SKM-1 (cell line): ENCODE data around the gene KDSR.

ENCODE experiments used
- DNase-seq: peaks from one replicate; lab custom pipeline; 2025; ENCODE audit not compliant: unreplicated experiment; lab: John Stamatoyannopoulos, UW

Gene KDSR

DNA sequence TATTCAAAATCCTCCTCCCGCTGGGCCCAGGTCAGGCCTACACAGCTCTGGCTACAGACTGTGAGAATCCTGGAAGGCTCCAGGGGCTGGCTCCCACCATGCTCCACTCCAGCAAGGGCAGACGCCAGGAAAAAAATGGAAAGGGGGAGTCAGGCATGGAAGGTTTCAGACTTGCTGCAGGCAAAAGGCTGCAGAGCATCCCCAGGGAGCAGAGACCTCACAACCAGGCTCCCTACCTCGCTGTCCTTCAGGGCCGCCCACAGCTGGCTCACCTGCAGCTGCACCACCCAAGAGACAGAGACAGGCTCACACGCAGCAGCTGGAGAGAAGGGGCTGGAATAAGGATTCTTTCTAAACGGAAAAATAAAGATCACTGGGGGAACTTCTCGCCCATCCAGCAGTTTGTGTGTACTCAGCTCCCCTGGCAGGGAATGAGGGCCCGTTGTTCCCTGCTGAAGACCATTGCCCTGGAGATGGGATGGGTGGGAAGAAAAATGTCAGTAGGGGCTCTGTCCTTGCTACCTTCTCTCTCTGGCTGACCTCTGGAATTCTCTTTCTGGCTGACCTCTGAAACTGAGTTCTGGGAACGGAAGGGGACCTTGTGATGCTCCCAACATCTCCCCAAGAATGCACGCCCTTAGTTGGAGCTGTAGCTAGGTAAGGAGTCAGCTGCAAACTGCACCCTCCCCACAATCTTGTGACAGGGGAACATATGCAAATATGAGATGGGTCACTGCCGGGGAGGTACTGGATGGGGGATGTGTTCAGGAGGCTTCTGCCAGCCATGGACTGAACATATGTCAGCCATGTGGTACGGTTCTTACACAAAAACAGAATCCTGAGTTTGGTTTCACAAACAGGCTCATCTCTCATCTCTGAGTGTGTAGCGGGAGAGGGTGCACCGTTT is 81.9 kb downstream of the KDSR start:
- DNase-seq, result no peak

DNA sequence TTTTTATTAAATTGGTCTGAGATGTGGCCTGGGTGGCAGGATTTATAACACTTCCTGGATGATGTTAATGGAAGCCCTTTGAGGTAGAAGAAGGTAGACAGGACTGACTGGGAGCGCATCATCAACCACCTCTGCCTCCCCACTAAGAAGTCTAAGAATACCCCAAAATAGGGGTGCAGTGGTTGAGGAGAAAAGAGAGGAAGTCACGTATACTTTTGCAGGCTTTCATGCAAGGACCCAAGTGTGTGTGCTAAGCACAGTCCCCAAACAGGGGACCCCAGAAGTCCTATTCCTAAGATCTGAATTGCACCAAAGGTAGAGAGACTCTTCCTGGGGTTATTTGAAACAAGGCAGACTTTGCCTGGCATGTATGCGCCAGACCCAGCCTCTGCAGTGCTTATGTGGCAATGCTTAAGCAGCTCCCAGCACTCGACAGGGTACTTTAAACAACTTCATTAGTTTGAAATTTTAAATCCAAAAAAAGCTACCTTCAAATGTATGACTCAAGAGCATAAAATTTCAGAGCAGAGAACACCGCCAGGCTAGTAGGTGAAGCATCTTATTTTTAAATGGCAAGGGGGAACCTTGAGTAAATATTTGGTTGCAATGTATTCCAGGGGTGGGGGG is 82.7 kb downstream of the KDSR start:
- no peak for DNase-seq

DNA sequence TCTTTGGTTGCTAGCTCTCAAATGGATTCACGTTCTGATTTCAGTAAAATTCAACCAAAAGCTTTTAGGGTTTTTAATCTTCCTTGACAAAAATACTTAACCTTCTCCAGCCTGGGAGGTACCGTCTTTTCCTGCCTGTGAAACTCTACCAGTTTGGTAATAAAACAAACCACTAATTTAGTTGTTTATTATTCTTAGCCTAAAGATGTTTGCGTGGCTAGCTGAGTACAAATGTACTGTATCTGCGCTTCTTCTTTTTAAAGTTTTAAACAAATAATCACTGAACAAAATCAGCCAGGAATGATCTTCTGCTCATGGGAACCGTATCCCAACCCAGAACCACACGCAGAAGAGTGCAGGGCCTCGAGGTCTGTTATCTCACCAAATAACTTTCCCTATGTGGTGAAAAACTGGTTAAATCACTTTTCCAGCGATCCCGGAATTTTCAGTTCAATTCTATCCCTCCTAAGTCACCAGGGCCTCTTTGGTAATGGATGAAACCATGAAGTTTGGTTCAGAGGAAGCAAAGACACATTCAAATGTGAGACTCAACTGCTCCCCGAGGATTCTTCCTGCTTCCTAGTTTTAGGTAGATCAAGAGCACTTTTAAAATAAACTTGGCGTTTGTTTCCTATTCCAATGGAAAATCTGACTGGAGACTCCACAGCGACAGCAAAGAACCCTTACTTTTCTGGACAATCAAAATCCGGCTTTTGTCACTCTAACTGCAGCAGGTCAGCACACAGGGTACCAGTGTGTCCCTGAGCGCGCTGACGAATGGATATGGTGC is 83.5 kb downstream of the KDSR start:
- no peak for DNase-seq

DNA sequence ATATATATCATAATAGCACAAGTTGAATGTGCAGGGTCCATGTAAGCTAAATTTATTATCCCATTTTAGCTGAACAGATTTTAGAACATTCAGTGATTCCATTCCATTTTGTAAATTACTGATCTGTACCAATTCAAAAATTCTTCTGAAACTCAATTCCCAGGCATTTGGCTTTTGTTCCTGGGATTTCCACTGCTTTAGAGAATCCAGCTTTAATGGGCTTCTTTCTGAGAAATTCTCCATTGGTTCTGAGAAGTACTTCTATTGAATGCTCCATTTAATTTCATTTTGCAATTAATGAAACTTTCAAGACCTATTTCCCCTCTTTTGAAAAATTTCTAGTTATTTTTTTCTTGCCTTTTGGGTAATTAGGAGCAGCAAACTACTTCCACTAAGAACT is 84.2 kb downstream of the KDSR start:
- DNase-seq, result no peak
